Choroid plexus epithelial cell (primary cell): Measurements from ENCODE around the gene DSP.

Experiments used
- DNase-seq: peaks from one replicate; pipeline ENCODE4 v3.0.0-alpha.2; 2010; ENCODE audit warnings: low read depth
- H3K4me3 ChIP-seq: 2 replicates; pipeline ENCODE4 v1.5.1; 2011; ENCODE audit warnings: low read depth, mild to moderate bottlenecking, control low read depth, low read length, moderate library complexity
- TF ChIP-seq, protein P1 (sequence below): conservative IDR thresholded peaks from 2 replicates; pipeline ENCODE4 v1.5.1; 2011; ENCODE audit warnings: low read depth, mild to moderate bottlenecking, control low read depth, inconsistent platforms, low read length, moderate library complexity

Gene DSP

DNA sequence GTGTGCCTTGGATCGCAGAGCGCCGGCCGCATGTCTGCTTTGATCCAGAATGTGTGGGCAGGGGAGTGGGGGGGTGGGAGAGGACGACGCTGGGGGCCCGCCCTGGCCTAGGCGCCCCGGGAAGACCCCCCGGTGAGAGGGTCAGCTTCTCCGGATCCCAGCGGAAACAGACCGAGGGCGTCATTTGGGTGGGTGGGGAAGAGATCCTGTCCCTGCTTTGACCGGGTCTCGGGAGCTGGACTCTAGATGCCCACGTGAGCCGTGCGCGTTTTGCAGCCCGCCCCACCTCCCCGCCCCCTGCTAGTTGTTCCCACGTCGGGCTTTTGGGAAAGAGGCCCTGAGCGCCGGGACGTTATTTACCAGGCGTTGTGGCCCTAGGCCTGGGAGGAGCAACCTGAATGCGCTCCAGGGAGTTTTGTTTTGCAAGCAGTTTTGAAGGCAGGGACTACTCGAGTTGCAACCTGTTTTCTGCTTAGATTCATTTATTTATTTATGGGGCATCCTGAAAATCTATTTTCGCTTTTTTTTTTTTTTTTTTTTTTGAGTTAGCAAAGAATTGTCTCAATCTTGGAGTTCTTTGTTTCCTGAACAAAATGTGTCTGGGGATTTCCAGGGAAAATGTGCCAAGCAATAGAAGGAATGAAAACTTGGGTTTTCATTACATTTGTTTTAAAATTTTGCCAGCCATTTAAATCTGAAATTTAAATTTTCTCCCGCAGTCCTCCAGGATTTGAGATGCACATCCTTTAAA is 1.6 kb downstream of the DSP start:
- TF ChIP-seq, protein P1, sequence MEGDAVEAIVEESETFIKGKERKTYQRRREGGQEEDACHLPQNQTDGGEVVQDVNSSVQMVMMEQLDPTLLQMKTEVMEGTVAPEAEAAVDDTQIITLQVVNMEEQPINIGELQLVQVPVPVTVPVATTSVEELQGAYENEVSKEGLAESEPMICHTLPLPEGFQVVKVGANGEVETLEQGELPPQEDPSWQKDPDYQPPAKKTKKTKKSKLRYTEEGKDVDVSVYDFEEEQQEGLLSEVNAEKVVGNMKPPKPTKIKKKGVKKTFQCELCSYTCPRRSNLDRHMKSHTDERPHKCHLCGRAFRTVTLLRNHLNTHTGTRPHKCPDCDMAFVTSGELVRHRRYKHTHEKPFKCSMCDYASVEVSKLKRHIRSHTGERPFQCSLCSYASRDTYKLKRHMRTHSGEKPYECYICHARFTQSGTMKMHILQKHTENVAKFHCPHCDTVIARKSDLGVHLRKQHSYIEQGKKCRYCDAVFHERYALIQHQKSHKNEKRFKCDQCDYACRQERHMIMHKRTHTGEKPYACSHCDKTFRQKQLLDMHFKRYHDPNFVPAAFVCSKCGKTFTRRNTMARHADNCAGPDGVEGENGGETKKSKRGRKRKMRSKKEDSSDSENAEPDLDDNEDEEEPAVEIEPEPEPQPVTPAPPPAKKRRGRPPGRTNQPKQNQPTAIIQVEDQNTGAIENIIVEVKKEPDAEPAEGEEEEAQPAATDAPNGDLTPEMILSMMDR = no peak
- DNase-seq = peak; percentile 57
- H3K4me3 ChIP-seq = peak overlapping the region; percentile 67

DNA sequence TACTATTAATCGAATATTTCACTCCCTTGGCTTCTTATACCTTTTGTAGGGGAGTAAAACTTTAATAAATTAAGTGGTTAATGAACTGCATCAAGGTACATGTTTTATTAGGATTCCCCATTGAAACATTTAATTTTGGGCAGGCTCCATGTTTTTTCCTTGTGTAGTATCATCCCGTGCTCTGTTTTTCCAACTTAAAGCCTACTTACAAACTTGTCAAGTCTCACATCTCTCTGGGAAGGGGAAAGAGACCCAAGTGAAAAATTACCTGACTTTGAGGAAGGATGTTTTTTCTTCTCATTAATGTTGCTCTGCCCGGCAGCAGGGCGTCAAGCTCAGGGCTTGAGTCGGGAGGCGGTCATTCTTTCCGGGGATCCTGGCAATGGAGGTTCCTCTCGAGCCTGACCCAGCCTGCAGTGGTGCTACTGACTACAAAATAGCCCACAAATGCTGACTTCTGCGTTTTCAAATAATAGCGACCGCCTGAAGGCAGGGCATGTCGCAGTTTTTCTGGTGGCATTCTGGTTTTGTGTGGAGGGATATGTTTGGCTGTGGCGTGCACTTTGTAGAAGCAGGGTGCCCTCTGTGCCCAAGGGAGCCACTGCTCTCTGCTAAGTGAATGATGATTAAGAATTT is 2.4 kb downstream of the DSP start:
- H3K4me3 ChIP-seq = peak overlapping the region; percentile 18
- TF ChIP-seq, protein P1 = no peak
- peak; percentile 8 for DNase-seq

DNA sequence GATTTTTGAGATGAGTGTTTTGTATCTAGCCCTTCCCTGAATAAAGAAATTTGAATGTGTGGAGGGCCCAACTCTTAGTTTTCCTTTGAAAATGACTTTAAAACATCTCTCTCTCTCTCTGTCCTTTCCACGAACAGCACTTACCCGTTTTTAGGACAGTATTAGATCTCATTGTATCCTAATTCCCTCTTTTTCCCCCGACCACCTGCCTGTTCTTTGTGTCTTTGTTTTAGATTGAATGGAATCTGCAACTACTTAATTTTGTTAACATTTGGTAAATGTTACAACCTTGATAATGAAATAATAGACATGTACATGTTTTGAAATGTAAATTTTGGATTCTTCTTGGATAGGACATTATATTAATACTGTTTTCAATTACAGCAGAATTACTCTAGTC is 3.1 kb downstream of the DSP start:
- TF ChIP-seq, protein P1 = no peak
- DNase-seq = no peak
- no peak overlapping the region for H3K4me3 ChIP-seq

DNA sequence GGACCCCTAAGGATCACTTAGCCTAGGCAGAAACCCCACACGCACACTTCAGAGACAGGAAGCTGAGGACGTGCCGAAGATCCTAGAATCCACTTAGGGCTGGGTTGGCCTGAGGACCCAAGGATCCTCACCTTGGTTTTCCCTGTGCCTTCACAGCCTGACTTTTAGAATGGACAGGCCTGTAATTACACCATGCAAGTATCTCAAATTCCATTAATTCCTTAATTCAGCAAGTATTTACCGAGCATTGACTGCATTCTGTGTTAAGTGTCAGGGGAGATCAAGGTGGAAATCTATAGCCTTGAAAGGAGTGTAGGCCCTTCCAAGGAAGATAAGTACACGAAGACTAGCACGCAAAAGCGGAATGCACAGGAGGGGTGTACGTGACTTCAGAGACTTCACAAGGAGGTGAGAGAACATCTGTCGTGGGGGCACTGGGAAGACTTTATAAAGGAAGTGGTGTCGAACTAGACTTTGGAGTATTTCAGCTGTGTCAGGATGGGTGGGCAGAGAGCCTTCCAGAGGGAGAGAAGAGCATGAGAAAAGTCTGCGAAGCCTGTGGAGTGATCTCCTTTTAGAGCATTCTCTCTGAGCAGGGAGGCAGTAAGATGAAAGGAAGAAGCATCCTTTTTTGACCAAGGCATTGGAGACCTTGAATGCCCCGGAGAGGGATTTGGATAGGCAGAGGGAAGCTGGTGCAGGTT is 4.0 kb downstream of the DSP start:
- no peak for DNase-seq
- TF ChIP-seq, protein P1 = no peak
- H3K4me3 ChIP-seq = no peak overlapping the region

DNA sequence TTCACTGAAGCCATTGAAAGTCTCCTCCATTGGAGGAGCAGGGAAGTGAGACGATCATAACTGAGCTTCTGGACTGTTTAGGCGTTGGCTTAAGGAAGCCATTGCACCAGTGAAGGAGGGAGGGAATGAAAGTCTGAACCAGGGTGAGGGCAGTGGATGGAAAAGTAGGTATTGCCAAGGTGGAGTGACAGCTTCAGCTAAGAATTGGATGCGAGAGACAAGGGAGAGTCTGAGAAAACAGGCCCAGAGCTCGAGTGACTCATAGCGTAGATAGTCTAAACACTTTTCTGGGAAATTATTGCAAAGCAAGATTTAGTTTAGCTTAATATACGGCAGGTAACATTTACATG is 4.5 kb downstream of the DSP start:
- H3K4me3 ChIP-seq = no peak overlapping the region
- TF ChIP-seq, protein P1 = no peak
- DNase-seq = peak; percentile 33

DNA sequence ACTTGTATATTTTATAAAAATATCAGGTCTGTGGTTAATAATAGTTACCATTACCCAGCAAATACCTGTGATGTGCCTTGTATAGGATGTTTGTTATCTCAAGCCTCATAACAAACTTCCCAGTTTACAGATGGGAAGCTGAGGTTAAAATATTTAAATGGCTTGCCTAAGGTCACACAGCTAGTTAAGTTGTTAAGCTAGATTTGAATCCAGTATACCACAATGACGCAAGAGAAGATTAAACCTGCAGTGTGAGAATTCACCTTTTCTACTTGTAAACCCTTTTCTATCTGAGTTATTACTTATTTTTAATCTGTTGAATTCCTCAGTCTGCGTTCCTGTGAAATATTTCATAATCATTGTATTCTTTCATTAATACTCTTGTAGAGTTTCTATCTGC is 4.9 kb downstream of the DSP start:
- TF ChIP-seq, protein P1 = no peak
- no peak overlapping the region for H3K4me3 ChIP-seq

DNA sequence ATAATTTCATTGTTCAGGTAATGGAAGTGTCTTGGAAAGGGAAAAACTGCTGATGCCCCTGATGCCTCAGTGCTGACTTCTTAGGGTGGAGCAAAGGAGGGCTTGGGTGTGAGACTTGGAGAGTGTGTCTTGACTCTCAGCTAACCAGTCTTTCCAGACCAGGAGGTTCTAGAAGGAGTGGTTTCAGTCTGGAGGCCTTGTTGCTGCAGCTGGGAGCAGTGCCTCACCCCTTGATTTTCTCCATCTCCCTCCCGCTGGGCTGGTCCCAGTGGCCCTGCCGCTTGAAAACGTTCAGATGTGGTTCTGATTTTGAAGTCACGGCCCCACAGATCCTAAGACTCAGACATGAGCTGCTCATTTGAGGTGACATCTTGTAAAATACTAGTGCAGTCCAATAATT is 5.4 kb downstream of the DSP start:
- H3K4me3 ChIP-seq = no peak overlapping the region
- DNase-seq = no peak
- TF ChIP-seq, protein P1 = no peak

More for the DNA sequence above, 4.9 kb downstream of the DSP start:
- DNase-seq = no peak
